GM18909 (cell line): Measurements from ENCODE around the gene C19orf38.

ENCODE experiments used
- ATAC-seq: cut with Tn5 transposase; IDR thresholded peaks from one replicate; pipeline ENCODE4 v1.9.1; 2021; ENCODE audit warnings: mild to moderate bottlenecking; ENCODE audit not compliant: unreplicated experiment, poor library complexity

C19orf38 gene, protein sequence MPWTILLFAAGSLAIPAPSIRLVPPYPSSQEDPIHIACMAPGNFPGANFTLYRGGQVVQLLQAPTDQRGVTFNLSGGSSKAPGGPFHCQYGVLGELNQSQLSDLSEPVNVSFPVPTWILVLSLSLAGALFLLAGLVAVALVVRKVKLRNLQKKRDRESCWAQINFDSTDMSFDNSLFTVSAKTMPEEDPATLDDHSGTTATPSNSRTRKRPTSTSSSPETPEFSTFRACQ

DNA sequence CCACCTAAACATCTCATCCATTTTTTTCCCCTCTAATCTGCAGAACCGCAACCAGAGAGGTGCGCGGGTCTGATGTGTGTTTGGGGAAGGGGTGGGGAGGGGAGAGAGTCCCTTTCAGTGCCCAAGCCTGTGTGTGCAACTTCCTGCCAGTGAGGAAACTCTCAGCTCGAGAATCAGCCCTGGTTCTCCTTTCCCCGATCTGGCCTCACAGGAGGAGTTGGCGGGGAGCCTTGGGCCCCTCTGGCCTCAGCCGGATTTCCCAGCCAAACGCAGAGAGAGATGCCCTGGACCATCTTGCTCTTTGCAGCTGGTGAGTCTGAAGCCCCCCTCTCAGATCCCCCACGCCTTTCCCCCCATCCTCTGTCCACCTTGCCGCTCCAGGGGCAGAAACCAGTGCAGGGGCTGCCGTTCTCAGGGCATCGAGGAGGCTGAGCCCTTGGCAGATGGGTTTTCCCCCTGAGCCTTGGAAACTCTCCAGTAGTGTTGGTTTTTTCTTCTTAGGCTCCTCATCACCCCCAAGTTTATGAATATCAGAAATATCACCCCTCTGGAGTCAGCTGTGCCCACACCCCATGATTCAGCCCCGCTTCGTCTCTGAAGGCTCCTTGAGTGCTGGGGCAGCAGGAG is at the start of gene C19orf38:
C19orf38 (plus strand) TSS at position 186 of the 627 bp plus-strand sequence; CDS start at position 280, 94 bp downstream.
- no peak for ATAC-seq

DNA sequence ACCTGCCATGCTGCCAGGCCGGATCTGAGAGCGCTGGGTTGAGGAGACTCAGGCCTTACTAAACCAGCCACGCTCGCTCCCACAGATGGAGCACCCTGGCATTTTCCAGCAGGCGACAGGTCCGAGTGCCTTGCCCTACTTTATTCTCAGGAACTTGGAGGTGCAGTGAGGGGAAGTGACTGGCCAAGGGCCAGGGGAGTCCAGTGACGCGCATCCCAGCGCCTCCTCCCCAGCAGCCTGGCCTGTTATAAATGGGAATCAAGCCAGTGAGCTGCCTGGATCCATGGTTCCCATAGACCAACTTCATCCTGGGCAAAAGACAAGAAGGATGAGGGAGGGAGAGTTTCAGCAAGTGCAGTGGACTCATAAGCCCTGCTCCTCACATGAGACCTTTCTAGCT is 47.7 kb upstream of the C19orf38 start:
- no peak for ATAC-seq

DNA sequence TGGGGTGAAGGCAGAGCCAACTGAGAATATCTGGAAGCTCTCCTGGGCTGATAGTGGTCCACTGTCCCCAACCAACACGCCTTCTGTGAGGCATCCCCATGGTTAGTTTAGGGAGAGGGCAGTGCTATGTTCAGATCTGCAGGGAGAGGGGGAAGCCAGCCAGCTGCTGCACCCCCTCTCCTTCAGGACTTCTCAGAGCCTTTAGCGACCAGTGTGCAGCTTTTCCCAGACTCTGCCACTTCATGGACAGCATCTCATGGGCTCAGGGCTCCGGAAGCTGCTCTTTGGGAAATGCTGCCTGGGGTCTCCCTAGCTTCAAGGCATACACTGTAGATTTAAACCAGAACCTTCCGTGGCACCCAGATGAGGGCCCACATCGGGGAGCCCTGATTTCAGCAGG is 45.7 kb upstream of the C19orf38 start:
- ATAC-seq: no peak

DNA sequence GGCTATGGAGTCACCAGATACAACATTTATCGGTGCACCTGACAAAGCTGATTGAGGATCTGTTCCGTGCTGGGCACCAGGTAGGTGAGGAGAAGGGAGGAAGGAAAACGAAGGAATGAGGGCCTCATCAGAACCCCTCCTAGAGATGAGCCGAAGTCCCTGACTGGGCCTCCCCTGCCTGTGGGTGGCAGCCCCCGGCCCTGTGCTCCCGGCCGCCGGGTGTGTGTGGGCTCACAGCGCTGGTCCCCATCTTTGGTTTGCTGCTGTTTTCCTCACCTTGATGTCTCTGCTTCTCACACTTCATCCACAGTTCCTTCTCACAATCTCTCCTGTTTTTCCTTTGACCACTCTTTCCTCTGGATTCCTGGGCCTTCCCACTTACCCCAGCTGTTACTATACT is 45.0 kb upstream of the C19orf38 start:
- ATAC-seq: no peak

DNA sequence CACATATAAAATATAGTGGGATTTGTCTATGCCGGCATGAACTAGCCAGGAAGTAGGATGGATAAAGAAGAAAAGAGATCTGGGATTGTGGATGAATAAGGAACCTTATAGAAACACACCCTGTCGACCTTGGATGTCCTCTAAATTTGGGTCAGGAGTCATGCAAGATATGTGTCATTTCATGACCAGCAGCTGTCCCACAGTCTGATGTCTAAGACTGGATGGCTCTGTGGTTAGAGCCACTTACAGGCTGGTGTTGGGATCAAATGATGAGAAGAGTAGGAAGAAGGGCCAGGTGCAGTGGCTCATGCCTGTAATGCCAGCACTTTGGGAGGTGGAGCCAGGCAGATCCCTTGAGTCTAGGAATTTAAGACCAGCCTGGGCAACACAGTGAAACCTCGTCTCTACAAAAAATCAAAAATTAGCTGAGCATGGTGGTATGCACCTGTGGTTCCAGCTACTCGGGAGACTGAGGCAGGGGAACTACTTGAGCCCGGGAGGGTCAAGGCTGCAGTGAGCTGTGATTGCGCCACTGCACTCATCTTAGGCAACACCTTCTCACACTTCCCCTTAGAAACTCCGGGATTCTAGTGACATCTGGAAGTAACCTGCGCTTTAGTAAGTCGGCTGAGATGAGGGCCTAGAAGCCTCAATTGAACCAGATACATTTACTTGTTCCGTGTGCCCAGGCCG is 43.0 kb upstream of the C19orf38 start:
- no peak for ATAC-seq

DNA sequence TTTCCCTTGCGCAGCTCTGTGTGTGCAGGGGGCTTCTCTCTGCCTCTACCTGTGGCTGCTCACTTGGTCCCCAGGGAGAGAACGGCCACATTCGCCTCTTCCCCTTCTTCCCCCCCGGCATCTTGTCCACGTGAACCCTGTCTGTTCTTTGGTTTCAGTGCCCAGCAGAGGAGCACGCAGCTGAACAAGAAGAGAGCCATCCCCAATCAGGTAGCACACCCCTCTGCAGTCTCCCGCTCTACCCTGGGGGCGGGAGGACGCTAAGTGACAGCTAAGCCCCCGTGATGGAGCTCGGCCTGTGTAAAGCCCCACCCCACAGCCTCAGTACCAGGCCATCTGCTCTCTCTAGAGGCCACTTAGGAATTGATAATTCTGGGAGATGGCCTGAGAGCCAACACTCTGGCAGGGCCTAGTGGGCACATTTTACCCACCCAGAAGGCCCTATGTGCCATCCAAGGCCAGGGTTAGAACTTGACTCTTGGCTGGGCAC is 42.4 kb upstream of the C19orf38 start:
- ATAC-seq: no peak

DNA sequence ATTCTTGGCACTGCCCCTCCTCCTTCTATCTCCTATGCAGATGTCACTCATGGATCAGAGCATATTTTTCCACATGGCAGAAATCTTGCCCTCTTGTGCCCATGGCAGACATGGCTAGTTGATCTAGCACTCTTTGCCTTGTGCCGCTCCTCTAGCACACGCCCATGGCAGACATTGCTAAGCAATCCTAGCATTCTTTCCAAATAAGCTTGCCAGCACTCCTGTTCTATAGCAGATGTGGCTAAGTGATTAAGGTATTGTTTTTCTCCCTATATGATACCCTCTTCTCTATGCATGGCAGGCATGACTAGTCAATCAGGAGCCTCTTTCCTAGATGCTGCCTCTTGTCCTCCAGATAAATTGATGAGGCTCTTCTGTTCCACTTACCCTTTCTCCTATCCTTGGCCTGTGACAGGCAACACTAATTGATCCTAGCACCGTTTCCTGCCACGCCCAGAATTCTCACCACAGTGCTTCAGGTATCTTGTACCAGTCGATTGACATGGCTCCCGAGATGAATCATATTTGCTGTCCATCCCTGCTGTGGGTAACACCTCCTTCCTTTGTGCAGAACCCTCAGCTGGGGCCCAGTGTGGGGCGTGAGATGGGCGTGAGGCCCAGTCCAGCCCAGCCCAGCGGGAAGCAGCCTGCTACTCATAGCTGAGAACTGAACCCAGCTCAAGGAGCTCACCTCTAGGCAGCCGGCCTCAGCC is 39.1 kb upstream of the C19orf38 start:
- no peak for ATAC-seq

DNA sequence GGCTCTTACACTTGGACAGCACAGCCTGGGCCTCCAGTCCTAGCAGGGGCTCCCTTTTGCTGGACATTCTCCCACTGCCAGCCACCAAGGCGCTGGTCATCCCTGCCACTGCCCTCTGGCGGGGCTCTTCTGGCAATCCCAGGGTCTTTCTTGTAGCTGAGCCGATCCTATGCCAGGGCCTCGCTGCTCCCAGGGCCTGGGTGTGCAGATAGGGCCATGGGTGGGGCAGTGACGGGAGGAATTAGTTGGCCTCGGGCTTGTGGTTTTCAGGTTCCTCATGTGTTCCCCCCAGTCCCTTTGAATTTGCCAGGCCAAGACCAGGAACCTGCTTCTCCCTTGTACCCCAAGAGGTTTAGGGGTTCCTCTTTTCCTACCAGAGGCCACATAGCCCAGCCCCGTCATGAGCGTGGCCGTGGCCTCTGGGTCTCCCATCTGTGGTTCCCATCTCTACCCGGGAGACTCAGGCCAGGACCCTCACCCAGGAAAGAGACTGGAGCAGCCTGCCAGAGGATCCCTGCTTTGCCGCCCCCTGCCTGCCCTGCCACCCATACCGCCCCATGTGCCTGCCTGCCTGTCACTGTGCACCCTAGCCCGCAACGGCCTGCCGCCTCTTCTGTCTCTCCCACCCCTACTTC is 38.4 kb upstream of the C19orf38 start:
- ATAC-seq: no peak

DNA sequence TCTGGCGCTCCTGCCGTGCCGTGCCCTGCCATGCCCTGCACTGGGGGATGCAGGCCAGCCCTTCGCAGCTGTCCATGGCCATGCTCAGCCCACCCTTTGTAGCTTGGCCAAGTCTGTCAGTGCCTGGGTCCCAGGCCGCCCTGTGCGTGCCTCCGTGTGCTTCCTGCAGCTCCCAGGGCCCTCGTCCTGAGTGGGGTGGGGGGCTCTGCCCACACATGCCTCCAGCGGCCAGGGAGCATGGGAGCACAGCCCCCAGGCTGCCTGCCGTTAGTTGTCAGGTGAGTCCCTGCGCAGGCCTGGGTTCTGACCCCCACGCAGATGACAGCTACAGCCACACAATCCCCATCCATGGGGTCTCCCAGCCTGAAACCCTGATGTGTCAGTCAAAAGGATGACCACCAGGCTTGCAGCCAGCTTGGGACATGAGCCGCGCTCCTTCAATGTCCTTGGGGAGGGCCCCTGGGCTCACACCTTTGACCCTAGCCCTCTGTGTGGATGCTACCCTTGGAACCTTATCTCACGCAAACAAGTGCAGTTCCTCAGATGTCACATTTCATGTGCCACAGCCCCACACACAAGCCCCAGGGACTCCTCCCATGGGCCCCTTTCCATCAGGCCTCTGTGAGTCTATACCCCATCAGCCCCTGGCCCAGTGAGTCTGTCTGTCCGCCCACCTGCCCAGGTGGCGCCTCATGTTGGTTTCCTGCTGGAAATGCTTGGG is 36.7 kb upstream of the C19orf38 start:
- ATAC-seq: no peak

DNA sequence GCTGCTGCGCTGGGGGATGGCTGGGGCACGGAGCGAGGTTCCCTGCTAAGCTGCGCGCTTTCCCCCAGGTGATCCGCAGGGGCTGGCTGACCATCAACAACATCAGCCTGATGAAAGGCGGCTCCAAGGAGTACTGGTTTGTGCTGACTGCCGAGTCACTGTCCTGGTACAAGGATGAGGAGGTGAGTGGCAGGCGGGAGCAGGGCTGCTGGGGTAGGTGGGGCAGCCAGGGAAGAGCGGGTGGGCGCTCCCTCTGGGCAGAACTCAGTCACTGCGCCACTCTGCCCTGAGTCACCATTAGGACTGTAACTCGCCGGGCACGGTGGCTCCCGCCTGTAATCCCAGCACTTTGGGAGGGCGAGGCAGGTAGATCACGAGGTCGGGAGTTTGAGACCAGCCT is 36.0 kb upstream of the C19orf38 start:
- no peak for ATAC-seq

DNA sequence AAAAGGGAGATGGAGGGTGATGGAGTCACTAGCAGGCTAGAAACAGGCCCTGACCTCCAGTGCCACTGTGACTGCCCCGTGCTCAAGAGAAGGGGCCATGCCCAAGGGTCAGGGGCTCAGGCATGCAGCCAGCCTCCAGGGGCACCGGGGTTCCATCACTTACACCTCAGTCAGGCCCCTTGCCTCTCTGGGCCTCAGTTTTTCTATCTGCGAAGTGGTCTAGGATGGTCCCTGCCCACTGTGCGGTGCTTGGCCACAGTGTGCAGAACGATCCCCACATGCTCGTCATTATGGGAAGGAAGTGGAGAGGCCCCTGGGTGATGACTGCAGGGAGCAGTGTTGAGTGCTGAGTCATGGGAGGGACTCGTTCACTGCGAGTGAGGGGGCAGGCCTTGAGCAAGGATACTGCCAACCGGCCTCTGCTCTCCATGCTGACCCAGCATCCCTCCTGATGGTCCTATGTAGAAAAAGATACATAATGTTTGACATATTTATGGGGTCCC is 35.3 kb upstream of the C19orf38 start:
- ATAC-seq: no peak

DNA sequence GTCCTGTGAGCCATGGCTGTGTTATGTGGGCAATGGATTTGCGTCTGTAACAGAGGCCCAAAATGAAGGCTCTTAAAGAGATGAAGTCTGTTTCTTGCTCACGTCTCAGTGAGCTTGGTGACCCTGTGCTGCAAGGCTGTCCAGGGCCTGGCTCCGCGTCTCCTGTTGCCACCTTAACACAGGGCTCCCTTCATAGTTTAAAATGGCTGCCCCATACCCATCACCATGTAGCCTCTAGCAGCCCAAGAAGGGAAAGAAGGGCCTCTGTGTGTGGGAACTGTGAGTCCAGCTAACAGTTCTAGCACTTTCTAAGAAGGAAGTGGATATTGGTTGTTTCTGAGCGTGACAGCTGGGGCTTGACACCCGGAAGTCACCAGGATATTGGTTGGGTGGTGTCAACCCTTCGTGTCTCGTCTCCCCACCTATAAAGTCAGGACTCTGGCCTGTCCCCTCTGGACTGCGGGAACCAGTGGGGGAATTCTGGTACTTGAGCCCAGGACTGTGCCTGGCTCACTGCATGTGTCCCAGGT is 33.1 kb upstream of the C19orf38 start:
- ATAC-seq: no peak

DNA sequence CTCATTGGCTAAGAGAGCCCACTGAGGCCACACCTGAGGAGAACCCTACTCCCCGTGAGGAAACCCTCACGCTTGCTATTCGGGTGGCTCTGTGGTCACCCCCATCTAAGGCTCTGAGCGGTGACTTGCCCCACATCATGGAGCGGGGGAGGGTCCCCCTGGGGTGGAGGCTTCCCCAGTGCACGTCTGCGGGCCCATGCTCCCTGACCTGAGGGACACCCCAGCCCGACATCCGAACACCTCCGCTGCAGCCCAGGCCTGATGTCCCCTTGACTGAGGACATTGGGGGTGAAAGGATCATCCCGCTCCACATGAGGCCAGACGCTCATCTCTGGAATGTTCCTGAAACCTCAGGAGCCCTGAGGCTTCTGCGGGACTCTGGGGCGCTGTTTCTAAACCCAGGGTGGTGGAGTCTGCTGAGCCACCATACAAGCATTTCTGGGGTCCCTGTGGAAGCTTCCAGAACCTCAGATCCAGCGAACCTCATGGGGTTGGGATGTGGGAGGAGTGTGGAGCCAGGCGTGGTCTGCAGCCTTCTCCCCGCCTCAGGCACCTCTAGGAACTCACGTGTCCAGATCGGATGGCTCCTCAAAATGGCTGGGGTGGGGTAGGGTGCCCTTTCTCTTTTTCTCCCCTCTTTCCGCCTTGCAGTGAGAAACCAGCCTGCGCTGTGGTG is 32.1 kb upstream of the C19orf38 start:
- no peak for ATAC-seq

DNA sequence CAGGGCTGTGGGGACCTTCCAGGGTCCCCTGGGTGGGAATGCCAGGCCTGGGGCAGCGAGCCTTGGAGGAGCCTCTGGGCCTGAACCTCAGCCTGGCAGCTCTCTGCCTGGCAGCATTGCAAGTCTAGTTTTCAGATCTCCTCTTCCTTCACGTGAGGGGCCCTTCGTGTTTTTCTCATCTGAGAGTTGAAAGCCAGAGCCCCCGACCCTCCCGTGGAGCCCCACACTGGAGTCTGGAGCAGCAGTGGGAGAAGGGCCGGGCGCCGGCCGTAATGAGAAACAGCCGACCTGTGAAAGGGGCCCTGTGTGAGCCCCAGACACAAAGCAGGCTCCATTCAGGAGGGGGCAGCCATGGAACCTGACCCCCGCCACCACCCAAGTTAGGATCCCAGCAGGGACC is 31.5 kb upstream of the C19orf38 start:
- ATAC-seq: no peak

DNA sequence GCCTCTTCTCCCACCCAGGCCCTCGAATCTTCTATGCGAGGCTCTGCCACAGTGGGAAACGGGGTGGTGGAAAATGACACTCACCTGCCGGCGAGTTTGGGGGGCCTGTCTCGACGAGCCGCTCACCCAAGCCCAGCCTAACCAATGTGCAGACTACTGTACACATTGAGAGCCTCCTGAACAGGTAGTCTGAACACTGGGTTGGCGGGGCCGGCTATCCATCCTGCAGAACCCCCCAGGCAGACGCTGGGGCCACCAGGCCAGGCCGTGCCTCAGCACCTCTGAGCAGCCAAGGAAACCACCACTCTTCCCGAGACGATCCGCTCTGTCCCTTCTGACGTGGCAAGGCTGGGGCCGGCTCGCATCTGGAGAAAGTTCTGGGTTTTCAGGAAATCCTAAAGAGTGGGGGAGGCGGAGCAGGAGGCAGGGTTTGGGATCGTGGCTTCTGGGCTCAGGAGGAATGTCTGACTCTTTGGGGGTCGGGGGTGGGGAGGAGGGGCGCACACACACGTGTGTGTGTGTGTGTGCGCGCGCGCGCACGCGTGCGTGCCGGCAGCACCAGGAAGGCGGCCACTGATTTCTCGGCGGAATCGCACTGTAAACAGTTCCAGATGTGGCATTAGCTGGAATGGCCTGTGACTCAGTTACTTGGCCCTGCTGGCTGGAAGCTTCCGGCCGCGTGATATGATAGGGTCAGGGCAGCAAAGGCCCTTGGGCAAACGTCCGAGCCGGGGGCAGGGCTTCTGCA is 30.8 kb upstream of the C19orf38 start:
- no peak for ATAC-seq

DNA sequence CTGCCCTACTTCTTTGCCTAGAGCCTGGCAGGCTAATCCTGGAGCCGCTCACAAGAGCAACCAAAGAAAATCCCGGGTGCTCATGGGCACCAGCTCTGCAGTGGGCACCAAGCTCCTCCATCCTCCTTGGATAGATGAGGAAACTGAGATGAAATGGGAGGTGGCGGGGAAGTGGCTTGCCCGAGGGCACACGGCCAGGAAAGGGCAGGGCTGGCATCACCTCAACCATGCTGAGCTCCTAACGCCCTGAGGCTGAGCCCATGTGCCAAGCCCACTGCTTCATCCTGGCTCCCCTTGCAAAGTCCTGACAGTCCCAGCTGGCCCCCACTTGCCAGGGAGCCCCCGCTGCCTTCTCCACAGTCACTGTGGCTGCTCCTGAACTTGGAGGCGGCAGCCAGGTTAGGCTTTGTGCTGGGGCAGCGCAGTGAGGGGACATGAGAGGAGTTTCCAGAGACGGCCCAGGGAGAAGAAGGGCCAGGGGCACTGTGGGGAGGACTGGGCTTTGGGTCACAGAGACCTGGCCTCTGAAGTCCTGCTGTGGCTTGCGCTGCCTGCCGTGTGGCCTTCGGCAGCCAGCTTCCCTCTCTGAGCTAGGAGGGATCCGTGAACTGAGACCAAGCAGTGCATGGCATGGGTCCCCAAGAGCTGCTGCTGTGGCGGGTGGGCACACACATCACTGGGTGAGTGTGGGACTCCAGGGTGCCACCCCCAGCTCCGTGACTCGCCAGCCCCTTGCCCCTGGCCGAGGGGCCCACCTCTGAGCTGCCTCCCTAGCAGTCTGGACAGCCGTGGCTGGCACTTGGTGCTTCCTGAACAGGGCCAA is 29.7 kb upstream of the C19orf38 start:
- no peak for ATAC-seq
